GM12891 (cell line): Measurements from ENCODE around the gene FIG4.

ENCODE experiments used
- POLR2AphosphoS5 ChIP-seq: IDR thresholded peaks from 2 replicates; pipeline ENCODE4 v1.6.1; 2011; ENCODE audit warnings: low read depth, low read length, control low read depth
- TAF1 ChIP-seq: IDR thresholded peaks from 2 replicates; pipeline ENCODE4 v1.6.1; 2011; ENCODE audit warnings: low read depth, low read length, control low read depth

DNA sequence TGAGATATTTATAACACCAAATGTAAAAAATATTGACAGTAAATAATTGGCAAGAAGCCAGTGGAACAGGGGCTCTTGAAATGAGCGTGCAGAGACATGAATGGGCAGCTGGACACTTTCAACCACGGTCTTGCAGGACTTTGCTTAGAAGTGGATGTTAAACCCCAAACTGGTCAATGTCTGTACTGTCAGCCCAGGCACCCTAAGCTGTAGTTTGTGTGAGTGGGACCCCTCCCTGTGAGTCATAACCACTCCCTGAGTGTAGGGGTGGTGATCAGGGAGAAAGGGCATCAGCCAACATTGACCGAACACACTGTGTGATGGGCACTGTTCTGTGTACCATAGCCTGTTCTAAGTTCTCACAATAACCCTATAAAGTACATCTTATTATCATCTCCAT, 108.6 kb downstream of the FIG4 start:
- TF ChIP-seq POLR2AphosphoS5, result no peak
- no peak for TF ChIP-seq TAF1
